C4-2B (cell line): ENCODE data around the gene SKIC2.

Experiments
- ZFX ChIP-seq: fragments of 450-650 bp; IDR thresholded peaks from 2 replicates; pipeline ENCODE4 v1.6.1; 2017
- TF ChIP-seq, protein P1 (sequence below): fragments of 450-650 bp; conservative IDR thresholded peaks from 2 replicates; pipeline ENCODE4 v1.5.1; 2017; ENCODE audit warnings: mild to moderate bottlenecking

DNA sequence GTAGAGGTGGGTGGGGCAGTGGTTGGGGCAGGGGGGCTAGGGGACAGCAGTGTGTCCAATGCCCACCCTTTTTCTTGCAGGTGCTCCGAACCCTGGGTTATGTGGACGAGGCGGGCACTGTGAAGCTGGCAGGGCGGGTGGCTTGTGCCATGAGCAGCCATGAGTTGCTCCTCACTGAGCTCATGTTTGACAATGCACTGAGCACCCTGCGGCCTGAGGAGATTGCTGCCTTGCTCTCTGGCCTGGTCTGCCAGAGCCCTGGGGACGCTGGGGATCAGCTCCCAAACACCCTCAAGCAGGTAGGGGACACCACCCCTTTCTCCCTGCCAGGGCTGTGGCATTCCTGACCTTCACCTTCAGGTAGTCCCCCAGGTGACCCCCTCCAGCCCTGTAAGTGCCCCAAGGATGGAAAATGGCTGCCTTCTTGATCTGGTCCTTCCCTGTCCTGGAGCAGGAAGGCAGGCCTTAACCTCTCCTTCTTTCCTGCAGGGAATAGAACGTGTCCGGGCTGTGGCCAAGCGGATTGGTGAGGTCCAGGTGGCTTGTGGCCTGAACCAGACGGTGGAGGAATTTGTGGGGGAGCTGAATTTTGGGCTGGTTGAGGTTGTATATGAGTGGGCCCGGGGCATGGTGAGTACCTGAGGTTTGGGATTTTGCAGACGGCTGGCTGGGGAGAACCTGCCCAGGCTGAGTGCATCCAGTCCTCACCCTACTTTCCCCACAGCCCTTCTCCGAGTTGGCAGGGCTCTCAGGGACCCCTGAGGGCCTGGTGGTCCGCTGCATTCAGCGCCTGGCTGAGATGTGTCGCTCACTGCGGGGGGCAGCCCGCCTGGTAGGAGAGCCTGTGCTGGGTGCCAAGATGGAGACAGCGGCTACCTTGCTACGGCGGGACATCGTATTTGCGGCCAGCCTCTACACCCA, 10.1 kb downstream of the SKIC2 start:
- TF ChIP-seq, protein P1, sequence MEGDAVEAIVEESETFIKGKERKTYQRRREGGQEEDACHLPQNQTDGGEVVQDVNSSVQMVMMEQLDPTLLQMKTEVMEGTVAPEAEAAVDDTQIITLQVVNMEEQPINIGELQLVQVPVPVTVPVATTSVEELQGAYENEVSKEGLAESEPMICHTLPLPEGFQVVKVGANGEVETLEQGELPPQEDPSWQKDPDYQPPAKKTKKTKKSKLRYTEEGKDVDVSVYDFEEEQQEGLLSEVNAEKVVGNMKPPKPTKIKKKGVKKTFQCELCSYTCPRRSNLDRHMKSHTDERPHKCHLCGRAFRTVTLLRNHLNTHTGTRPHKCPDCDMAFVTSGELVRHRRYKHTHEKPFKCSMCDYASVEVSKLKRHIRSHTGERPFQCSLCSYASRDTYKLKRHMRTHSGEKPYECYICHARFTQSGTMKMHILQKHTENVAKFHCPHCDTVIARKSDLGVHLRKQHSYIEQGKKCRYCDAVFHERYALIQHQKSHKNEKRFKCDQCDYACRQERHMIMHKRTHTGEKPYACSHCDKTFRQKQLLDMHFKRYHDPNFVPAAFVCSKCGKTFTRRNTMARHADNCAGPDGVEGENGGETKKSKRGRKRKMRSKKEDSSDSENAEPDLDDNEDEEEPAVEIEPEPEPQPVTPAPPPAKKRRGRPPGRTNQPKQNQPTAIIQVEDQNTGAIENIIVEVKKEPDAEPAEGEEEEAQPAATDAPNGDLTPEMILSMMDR: no peak
- no peak for TF ChIP-seq ZFX
